HepG2 (cell line): Measurements from ENCODE around the gene MAP7D3.

Source experiments
- CREB1 ChIP-seq, 2 experiments: fragments of 450-650 bp in 1 of 2; IDR thresholded peaks; 2 replicates each; pipeline ENCODE4 v1.6.1; 2016 to 2017; ENCODE audit warnings: control low read depth in 1 of 2, mild to moderate bottlenecking in 1 of 2, missing compliant biosample characterization in 1 of 2, missing genetic modification characterization in 1 of 2
- EZH2 ChIP-seq: conservative IDR thresholded peaks from 2 replicates; pipeline ENCODE4 v1.6.1; 2012; ENCODE audit warnings: mild to moderate bottlenecking, low read depth, low read length, moderate library complexity
- HNRNPUL1 ChIP-seq: fragments of 200-400 bp; formaldehyde crosslinking; IDR thresholded peaks from 2 replicates; pipeline ENCODE4 v1.6.1; 2017; ENCODE audit warnings: low read depth, mild to moderate bottlenecking, low read length, moderate library complexity
- NR1H2 ChIP-seq: sonication (generic); formaldehyde crosslinking; IDR thresholded peaks from 2 replicates; pipeline ENCODE4 v1.8.1; 2022; ENCODE audit warnings: low read depth, missing genetic modification reagents, borderline replicate concordance
- PHB2 ChIP-seq: fragments of 450-650 bp; IDR thresholded peaks from 2 replicates; pipeline ENCODE4 v1.6.1; 2018; ENCODE audit not compliant: partially characterized antibody
- POLR2A ChIP-seq, 2 experiments: IDR thresholded peaks; 2 replicates each; pipeline ENCODE4 v1.6.1; 2011; ENCODE audit warnings: low read depth in 2 of 2, low read length in 2 of 2, mild to moderate bottlenecking in 1 of 2, moderate library complexity in 1 of 2; ENCODE audit not compliant: insufficient read depth in 1 of 2
- POLR2AphosphoS5 ChIP-seq: IDR thresholded peaks from 2 replicates; pipeline ENCODE4 v1.6.1; 2012; ENCODE audit warnings: low read depth, low read length
- ZC3H4 ChIP-seq: sonication (generic); formaldehyde crosslinking; IDR thresholded peaks from 2 replicates; pipeline ENCODE4 v1.4.0; 2020; ENCODE audit warnings: missing genetic modification reagents, borderline replicate concordance
- ZNF383 ChIP-seq: sonication (generic); formaldehyde crosslinking; IDR thresholded peaks from 2 replicates; pipeline ENCODE4 v1.4.0; 2020; ENCODE audit warnings: missing genetic modification reagents, mild to moderate bottlenecking, borderline replicate concordance
- TF ChIP-seq, protein P1 (sequence below): IDR thresholded peaks from 2 replicates; pipeline ENCODE4 v1.6.1; 2012; ENCODE audit warnings: inconsistent platforms
- TF ChIP-seq, protein P2 (sequence below): sonication (generic); formaldehyde crosslinking; IDR thresholded peaks from 2 replicates; pipeline ENCODE4 v1.4.0; 2020; ENCODE audit warnings: missing genetic modification reagents
- TF ChIP-seq, protein P3 (sequence below): sonication (generic); formaldehyde crosslinking; IDR thresholded peaks from 2 replicates; pipeline ENCODE4 v1.8.1; 2022; ENCODE audit warnings: mild to moderate bottlenecking, missing genetic modification reagents
- TF ChIP-seq, protein P4 (sequence below): sonication (generic); formaldehyde crosslinking; IDR thresholded peaks from 2 replicates; pipeline ENCODE4 v1.5.0; 2020; ENCODE audit warnings: missing genetic modification reagents

DNA sequence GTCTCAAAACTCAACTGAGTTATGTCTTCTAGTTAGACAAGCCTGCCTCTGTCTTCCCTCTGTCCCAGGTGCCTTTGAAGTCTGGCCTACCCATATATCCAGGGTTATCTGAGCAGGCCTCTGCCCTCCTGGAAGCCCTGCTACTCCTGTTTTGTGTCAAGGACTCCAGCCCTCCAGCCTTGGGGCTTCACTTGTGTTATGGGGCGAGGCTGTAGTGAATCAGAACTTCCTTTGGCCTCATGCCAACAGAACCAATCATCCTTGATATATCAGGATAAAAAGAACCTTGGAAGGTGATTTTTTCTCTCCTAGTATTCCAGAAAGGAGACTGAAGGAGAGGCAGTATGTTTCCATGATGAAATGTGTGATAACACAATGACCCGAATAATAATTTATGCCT lies 40.6 kb upstream of the MAP7D3 start:
- TF ChIP-seq, protein P1, sequence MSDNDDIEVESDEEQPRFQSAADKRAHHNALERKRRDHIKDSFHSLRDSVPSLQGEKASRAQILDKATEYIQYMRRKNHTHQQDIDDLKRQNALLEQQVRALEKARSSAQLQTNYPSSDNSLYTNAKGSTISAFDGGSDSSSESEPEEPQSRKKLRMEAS, result no peak
- TF ChIP-seq POLR2AphosphoS5 (no peak), HNRNPUL1 (no peak), NR1H2 (CRISPR knock-in tag) (no peak), ZC3H4 (no peak), CREB1 (IDR thresholded peaks at IDR 0.05) (no peak), CREB1 (CRISPR knock-in tag; IDR thresholded peaks at IDR 0.05) (no peak), PHB2 (no peak), ZNF383 (CRISPR knock-in tag) (no peak), POLR2A (IDR thresholded peaks at IDR 0.05; ENCODE audit: insufficient read depth in 1 of 2, low read depth in 2 of 2, low read length in 2 of 2) (no peak), EZH2 (no peak)
- TF ChIP-seq, protein P2, sequence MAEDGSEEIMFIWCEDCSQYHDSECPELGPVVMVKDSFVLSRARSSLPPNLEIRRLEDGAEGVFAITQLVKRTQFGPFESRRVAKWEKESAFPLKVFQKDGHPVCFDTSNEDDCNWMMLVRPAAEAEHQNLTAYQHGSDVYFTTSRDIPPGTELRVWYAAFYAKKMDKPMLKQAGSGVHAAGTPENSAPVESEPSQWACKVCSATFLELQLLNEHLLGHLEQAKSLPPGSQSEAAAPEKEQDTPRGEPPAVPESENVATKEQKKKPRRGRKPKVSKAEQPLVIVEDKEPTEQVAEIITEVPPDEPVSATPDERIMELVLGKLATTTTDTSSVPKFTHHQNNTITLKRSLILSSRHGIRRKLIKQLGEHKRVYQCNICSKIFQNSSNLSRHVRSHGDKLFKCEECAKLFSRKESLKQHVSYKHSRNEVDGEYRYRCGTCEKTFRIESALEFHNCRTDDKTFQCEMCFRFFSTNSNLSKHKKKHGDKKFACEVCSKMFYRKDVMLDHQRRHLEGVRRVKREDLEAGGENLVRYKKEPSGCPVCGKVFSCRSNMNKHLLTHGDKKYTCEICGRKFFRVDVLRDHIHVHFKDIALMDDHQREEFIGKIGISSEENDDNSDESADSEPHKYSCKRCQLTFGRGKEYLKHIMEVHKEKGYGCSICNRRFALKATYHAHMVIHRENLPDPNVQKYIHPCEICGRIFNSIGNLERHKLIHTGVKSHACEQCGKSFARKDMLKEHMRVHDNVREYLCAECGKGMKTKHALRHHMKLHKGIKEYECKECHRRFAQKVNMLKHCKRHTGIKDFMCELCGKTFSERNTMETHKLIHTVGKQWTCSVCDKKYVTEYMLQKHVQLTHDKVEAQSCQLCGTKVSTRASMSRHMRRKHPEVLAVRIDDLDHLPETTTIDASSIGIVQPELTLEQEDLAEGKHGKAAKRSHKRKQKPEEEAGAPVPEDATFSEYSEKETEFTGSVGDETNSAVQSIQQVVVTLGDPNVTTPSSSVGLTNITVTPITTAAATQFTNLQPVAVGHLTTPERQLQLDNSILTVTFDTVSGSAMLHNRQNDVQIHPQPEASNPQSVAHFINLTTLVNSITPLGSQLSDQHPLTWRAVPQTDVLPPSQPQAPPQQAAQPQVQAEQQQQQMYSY (CRISPR knock-in tag), result no peak
- TF ChIP-seq, protein P3, sequence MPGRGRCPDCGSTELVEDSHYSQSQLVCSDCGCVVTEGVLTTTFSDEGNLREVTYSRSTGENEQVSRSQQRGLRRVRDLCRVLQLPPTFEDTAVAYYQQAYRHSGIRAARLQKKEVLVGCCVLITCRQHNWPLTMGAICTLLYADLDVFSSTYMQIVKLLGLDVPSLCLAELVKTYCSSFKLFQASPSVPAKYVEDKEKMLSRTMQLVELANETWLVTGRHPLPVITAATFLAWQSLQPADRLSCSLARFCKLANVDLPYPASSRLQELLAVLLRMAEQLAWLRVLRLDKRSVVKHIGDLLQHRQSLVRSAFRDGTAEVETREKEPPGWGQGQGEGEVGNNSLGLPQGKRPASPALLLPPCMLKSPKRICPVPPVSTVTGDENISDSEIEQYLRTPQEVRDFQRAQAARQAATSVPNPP (CRISPR knock-in tag), result no peak
- TF ChIP-seq, protein P4, sequence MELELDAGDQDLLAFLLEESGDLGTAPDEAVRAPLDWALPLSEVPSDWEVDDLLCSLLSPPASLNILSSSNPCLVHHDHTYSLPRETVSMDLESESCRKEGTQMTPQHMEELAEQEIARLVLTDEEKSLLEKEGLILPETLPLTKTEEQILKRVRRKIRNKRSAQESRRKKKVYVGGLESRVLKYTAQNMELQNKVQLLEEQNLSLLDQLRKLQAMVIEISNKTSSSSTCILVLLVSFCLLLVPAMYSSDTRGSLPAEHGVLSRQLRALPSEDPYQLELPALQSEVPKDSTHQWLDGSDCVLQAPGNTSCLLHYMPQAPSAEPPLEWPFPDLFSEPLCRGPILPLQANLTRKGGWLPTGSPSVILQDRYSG (CRISPR knock-in tag), result no peak
